ENCODE measurements around the gene POMT1.

Gene POMT1

GRCh38 chr9:131555841-131556673, 53.3 kb downstream of the POMT1 start:
- no peak for DNase-seq

- DNase-seq: no peak
Measured at GRCh38 chr9:131557855-131558548, 55.3 kb downstream of the POMT1 start.

DNA sequence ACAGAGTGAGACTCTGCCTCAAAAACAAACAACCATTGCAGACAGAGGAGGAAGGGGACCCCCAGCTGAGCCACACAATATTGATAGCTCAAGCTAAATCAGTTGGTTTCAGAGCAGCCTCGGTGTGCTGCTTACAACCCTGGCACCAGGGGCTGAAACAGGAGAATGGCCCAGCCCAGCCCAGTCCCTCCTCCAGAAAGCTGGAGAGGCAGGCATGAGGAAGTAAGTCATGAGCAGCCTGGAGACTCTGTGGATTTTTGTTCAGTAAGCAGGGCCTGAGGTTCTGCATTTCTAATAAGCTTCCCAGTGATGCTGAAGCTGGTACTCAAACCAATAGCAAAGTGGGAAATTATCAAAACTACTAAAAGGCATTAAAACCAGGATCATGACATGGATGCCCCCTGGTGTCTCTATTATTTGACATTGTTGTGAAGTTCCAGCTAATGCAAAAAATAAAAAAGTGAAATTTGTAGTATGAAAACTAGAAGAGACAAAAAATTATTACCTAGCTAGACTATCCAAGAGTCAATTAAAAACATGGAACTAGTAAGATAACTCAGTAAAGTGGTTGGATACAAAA, 56.8 kb downstream of the POMT1 start:
- DNase-seq: no peak

DNA sequence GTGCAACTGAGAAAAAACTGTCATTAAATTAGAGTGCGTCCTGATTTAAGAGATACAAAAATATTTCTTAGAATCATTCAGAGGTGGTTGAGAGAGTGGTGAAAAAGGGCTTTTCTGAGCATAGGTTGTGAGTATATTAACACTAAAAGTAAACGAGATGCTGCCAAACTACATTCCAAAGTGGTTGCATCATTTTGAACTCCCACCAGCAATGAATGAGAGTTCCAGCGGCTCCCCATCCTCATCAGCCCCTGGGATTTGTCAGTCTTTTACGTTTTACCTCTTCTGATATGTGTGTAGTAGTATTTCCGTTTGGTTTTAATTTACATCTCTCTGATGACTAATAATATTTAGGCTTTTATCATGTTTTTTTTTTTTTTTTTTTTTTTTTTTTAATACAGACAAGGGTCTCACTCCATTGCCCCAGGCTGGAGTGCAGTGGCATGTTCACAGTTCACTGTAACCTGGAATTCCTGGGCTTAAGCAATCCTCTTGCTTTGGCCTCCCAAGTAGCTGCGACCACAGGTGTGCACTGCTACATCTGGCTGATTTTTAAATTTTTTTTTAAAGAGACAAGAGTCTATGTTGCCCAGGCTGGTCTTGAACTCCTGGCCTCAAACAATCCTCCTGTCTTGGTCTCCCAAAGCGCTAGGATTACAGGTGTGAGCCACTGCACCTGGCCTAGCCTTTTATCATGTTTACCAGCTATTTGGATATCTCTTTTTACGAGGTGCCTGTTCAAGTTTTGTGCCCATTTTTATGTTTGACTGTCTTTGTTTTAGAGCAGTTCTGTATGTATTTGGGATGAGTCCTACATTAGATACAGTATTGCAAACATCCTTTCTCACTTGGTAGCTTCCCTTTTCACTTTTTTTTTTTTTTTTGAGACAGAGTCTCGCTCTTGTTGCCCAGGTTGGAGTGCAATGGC, 59.6 kb downstream of the POMT1 start:
- no peak for DNase-seq

- no peak for DNase-seq
Measured at GRCh38 chr9:131565369-131565768, 62.7 kb downstream of the POMT1 start.

- no peak for DNase-seq
Measured at GRCh38 chr9:131566158-131566557, 63.4 kb downstream of the POMT1 start.

- DNase-seq: no peak
Measured at GRCh38 chr9:131567910-131568309, 65.2 kb downstream of the POMT1 start.

Measured in NCI-H1048 (cell line).